Ovary (tissue), 3 donors: Measurements from ENCODE around the gene ZNF750.

ENCODE experiments used
- CTCF ChIP-seq, 3 donors: fragments of 450-650 bp in 2 of 3; fragments of 200-600 bp in 1 of 3; IDR thresholded peaks; one replicate each; pipeline versions ENCODE4 v1.5.1 to v1.8.0; 2016 to 2022; ENCODE audit warnings: antibody characterized with exemption in 3 of 3, mild to moderate bottlenecking in 1 of 3
- POLR2A ChIP-seq: fragments of 450-650 bp; IDR thresholded peaks from one replicate; pipeline ENCODE4 v1.6.1; 2017; ENCODE audit warnings: antibody characterized with exemption, mild to moderate bottlenecking, moderate library complexity
- donor health status: DM: no; HTN: no; CAD: no.

- TF ChIP-seq POLR2A (no peak), CTCF (IDR thresholded peaks at IDR 0.05) (no peak)
These were observed 32.3 kb downstream of the ZNF750 start for GRCh38 chr17:82807562-82807961.
